ENCODE results near the gene CCNY. TPM values are rescaled to one million over a fixed set of nuclear protein-coding genes. Genes with fewer than 3 reads are reported as not detected.

CCNY gene
- total and polyA plus RNA-seq, 2 experiments from 2014 or later, result 51.5 to 55.8 TPM

DNA sequence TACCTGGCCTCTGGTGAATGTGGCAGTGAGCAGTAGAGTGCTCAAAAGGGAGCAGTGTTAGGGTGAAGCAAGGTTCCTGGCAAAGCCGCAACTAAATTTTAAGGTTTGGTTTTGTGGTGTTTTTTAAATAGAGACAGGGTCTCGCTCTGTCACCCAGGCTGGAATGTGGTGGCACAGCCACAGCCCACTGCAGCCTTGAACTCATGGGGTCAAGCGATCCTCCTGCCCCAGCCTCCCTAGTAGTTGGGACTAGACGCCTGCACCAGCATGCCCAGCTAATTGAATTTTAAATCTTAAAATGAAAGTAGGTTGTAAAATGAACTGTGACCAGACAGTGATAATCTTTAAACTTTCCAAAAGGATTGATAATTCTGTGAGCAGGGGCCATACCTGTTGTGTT is 130.4 kb downstream of the CCNY start:
- no peak for DNase-seq (ENCODE audit: low spot score)
- TF ChIP-seq EZH2phosphoT487 (IDR thresholded peaks at IDR 0.05; ENCODE audit: low read depth, severe bottlenecking, unreplicated experiment) (no peak), EZH2 (IDR thresholded peaks at IDR 0.05; ENCODE audit: borderline replicate concordance) (no peak), CTCF (IDR thresholded peaks at IDR 0.05; ENCODE audit: poor library complexity) (no peak)
- H4K20me1 ChIP-seq (ENCODE audit: insufficient read depth, poor library complexity, severe bottlenecking), result peaks cover 80% of the 10 kb centered on the region

DNA sequence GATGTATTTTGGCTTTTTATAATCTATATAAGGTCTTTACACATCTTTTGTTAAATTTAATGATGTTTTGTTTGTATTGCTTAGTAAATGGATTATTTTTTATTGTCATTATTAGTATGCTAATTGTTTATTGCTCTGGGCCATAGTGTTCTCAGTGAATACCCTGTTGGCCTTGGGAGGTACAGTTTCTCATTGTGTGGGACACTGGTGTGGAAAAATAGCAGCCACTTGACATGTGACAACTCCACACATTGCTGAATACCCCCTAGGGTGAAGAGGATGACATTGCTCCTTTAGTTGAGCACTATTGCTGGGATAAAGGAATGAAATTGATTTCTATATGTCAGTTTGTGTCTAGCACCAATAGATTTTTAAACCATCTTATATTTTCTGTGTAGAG is 130.9 kb downstream of the CCNY start:
- H3K27ac ChIP-seq, result no peak overlapping the region
- H3K79me2 ChIP-seq, result peaks cover 98% of the 10 kb centered on the region
- TF ChIP-seq EZH2 (IDR thresholded peaks at IDR 0.05; ENCODE audit: borderline replicate concordance) (no peak), CTCF (IDR thresholded peaks at IDR 0.05; ENCODE audit: poor library complexity) (no peak), EZH2phosphoT487 (IDR thresholded peaks at IDR 0.05; ENCODE audit: low read depth, severe bottlenecking, unreplicated experiment) (no peak)
- peaks cover 32% of the 10 kb centered on the region for H3K4me1 ChIP-seq (ENCODE audit: insufficient read depth)
- H3K4me2 ChIP-seq, result no peak overlapping the region
- no peak overlapping the region for H3K4me3 ChIP-seq
- no peak for DNase-seq (ENCODE audit: low spot score)
- H2AFZ ChIP-seq, result no peak overlapping the region
- H3K27me3 ChIP-seq, result no peaks in the 10 kb centered on the region
- H4K20me1 ChIP-seq (ENCODE audit: insufficient read depth, poor library complexity, severe bottlenecking), result peaks cover 78% of the 10 kb centered on the region
- no peaks in the 10 kb centered on the region for H3K36me3 ChIP-seq (replicated peaks; ENCODE audit: insufficient read depth, low read depth)
- H3K9me3 ChIP-seq (ENCODE audit: low read depth), result no peaks in the 10 kb centered on the region
- no peaks in the 10 kb centered on the region for H3K9me2 ChIP-seq (replicated peaks; ENCODE audit: insufficient read depth)

More for the DNA sequence above, 130.4 kb downstream of the CCNY start:
- H3K9me3 ChIP-seq (ENCODE audit: low read depth), result no peaks in the 10 kb centered on the region
- H3K27ac ChIP-seq, result no peak overlapping the region
- H3K79me2 ChIP-seq, result peaks cover 99% of the 10 kb centered on the region
- H3K36me3 ChIP-seq (replicated peaks; ENCODE audit: insufficient read depth, low read depth), result no peaks in the 10 kb centered on the region
- H3K4me2 ChIP-seq, result no peak overlapping the region
- 95% methylated on average over 4 of the region's 4 CpGs for WGBS (ENCODE audit: low lambda C conversion rate, missing lambda C conversion rate)
- H3K4me1 ChIP-seq (ENCODE audit: insufficient read depth), result peaks cover 34% of the 10 kb centered on the region
- no peaks in the 10 kb centered on the region for H3K9me2 ChIP-seq (replicated peaks; ENCODE audit: insufficient read depth)
- H3K27me3 ChIP-seq, result no peaks in the 10 kb centered on the region
- no peak overlapping the region for H2AFZ ChIP-seq
- H3K4me3 ChIP-seq, result no peak overlapping the region

- TF ChIP-seq CTCF (IDR thresholded peaks at IDR 0.05; ENCODE audit: poor library complexity) (no peak), EZH2 (IDR thresholded peaks at IDR 0.05; ENCODE audit: borderline replicate concordance) (no peak)
- Histone ChIP-seq H3K79me2 (peaks cover 80% of the 10 kb centered on the region), H3K4me2 (no peak overlapping the region), H3K27ac (no peak overlapping the region), H3K9me3 (ENCODE audit: low read depth) (no peaks in the 10 kb centered on the region), H3K4me3 (no peak overlapping the region), H3K4me1 (ENCODE audit: insufficient read depth) (peaks cover 2% of the 10 kb centered on the region), H4K20me1 (ENCODE audit: insufficient read depth, poor library complexity, severe bottlenecking) (peaks cover 58% of the 10 kb centered on the region), H2AFZ (no peak overlapping the region), H3K36me3 (replicated peaks; ENCODE audit: insufficient read depth, low read depth) (no peaks in the 10 kb centered on the region), H3K9me2 (replicated peaks; ENCODE audit: insufficient read depth) (no peaks in the 10 kb centered on the region), H3K27me3 (no peaks in the 10 kb centered on the region)
- WGBS (ENCODE audit: low lambda C conversion rate, missing lambda C conversion rate), result 75% methylated on average over 9 of the region's 9 CpGs
- DNase-seq (ENCODE audit: low spot score), result peak; percentile 26
Measured at GRCh38 chr10:35470248-35470924, 134.1 kb downstream of the CCNY start.

Data from hepatocyte (in vitro differentiated cells).